ENCODE measurements around the gene SPAG7.

The SPAG7 gene

DNA sequence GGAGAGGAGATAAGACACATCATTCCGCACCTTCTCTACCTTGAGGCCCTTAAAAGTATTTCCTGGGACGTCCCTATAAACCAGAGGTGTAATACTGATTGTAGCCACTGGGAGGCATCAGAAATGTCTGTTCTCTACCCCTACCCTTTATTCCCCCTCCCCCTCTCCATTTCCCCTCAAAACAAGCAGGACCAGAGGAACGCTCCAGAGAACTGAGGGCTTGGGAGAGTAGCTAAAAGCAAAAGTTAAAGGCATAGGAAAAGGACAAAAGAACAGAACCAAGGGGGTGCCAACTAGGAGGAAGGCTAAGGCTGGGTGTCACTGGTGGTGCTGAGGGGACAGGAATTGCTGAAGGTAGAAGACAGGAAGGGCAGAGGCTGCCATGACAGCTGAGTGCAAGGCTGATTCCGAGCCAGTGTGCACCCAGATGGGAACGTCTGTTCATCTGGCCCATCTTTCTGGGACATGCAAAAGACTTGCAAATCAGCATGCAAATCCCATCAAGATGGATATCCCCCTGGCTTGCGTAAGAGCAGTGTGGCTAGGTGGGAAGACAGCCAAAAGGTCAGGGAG, 13.1 kb upstream of the SPAG7 start:
- Histone ChIP-seq H3K27me3 (ENCODE audit: insufficient read depth, low read length) (no peaks in the 10 kb centered on the region), H3K36me3 (ENCODE audit: insufficient read depth, low read length) (peaks cover 56% of the 10 kb centered on the region), H3F3A (ENCODE audit: insufficient read depth, low read length) (no peaks in the 10 kb centered on the region), H3K9me3 (ENCODE audit: low read length) (no peaks in the 10 kb centered on the region), H3K4me3 (ENCODE audit: low read depth, low read length, poor library complexity, severe bottlenecking) (no peak overlapping the region), H4K20me1 (ENCODE audit: insufficient read depth, low read length) (no peaks in the 10 kb centered on the region), H3K4me2 (ENCODE audit: low read length) (no peak overlapping the region; the same call in 1 of the 2 replicates), H3K27ac (ENCODE audit: low read depth, low read length, poor library complexity, severe bottlenecking) (peak overlapping the region; percentile 41), H2AFZ (ENCODE audit: low read length) (no peak overlapping the region), H3K4me1 (ENCODE audit: insufficient read depth, low read length, severe bottlenecking) (peaks cover 8% of the 10 kb centered on the region), H3K79me2 (ENCODE audit: insufficient read depth, low read length) (no peaks in the 10 kb centered on the region), H3K9me2 (ENCODE audit: low read depth, low read length) (no peaks in the 10 kb centered on the region), H3K9ac (ENCODE audit: low read length) (no peak overlapping the region)
- TF ChIP-seq, protein P1, sequence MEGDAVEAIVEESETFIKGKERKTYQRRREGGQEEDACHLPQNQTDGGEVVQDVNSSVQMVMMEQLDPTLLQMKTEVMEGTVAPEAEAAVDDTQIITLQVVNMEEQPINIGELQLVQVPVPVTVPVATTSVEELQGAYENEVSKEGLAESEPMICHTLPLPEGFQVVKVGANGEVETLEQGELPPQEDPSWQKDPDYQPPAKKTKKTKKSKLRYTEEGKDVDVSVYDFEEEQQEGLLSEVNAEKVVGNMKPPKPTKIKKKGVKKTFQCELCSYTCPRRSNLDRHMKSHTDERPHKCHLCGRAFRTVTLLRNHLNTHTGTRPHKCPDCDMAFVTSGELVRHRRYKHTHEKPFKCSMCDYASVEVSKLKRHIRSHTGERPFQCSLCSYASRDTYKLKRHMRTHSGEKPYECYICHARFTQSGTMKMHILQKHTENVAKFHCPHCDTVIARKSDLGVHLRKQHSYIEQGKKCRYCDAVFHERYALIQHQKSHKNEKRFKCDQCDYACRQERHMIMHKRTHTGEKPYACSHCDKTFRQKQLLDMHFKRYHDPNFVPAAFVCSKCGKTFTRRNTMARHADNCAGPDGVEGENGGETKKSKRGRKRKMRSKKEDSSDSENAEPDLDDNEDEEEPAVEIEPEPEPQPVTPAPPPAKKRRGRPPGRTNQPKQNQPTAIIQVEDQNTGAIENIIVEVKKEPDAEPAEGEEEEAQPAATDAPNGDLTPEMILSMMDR (IDR thresholded peaks at IDR 0.05; ENCODE audit: low read length) = peak; percentile 84
- TF ChIP-seq EZH2 (IDR thresholded peaks at IDR 0.05; ENCODE audit: borderline replicate concordance, low read length) = no peak

DNA sequence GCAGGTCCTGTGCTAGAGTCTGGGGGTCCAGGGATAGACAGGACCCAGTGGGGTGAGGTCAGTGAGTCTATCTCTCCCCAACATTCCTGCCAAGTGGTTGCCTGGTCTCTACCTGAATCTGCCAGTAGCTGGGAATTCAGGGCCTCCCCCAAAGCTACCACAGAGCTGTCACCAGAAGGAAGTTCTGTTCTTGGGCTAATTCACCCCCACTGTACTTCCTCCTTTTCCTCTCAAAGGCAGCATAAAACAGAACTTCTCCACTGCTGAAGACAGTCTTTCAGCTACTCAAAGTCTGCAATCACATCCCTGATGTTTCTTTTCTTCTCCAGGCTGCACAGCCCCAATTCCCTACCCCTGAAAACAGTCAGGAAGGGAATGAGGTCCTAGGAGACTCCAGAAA, 11.1 kb upstream of the SPAG7 start:
- Histone ChIP-seq H3K9me2 (ENCODE audit: low read depth, low read length) (no peaks in the 10 kb centered on the region), H4K20me1 (ENCODE audit: insufficient read depth, low read length) (no peaks in the 10 kb centered on the region), H3K4me3 (ENCODE audit: low read depth, low read length, poor library complexity, severe bottlenecking) (no peak overlapping the region), H3K36me3 (ENCODE audit: insufficient read depth, low read length) (peaks cover 58% of the 10 kb centered on the region), H2AFZ (ENCODE audit: low read length) (no peak overlapping the region), H3K79me2 (ENCODE audit: insufficient read depth, low read length) (no peaks in the 10 kb centered on the region), H3F3A (ENCODE audit: insufficient read depth, low read length) (no peaks in the 10 kb centered on the region), H3K4me1 (ENCODE audit: insufficient read depth, low read length, severe bottlenecking) (peaks cover 7% of the 10 kb centered on the region), H3K9me3 (ENCODE audit: low read length) (no peaks in the 10 kb centered on the region), H3K27me3 (ENCODE audit: insufficient read depth, low read length) (no peaks in the 10 kb centered on the region), H3K4me2 (ENCODE audit: low read length) (no peak overlapping the region), H3K9ac (ENCODE audit: low read length) (no peak overlapping the region), H3K27ac (ENCODE audit: low read depth, low read length, poor library complexity, severe bottlenecking) (peak overlapping the region; percentile 47)
- TF ChIP-seq EZH2 (IDR thresholded peaks at IDR 0.05; ENCODE audit: borderline replicate concordance, low read length) = no peak
- TF ChIP-seq, protein P1 (IDR thresholded peaks at IDR 0.05; ENCODE audit: low read length) = no peak

DNA sequence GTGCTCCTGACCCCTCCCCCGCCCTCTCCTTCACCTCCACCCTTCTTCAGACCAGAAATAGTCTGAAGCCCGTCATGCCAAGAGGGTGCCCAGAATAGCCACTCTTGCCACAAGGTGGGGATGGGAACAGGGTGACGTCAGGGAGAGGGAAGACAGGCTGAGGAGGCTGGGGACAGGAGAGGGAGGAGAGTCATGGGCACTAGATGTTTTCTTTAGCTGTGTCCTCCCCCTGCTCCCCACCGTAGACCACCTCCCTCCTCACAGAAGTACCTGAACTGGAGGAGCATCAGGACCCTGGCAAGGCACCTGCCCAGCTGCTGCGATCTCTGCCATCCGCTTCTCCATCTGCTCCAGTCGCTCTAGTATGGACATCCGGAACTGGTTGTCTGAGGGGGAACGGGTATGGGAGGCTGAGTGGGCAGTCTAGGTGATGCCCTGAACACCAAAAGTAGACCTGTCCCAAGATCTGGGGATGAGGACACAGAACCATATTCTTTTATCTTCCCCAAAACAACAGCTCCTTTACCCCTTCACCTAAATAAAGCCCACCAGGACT, 6.6 kb upstream of the SPAG7 start:
- no peak for TF ChIP-seq EZH2 (IDR thresholded peaks at IDR 0.05; ENCODE audit: borderline replicate concordance, low read length)
- TF ChIP-seq, protein P1 (IDR thresholded peaks at IDR 0.05; ENCODE audit: low read length) = no peak
- H3K9ac ChIP-seq (ENCODE audit: low read length) = no peak overlapping the region
- peaks cover 70% of the 10 kb centered on the region; the same call in 1 of the 2 replicates for H3K36me3 ChIP-seq (ENCODE audit: insufficient read depth, low read length)
- H3K4me2 ChIP-seq (ENCODE audit: low read length) = no peak overlapping the region
- H4K20me1 ChIP-seq (ENCODE audit: insufficient read depth, low read length) = no peaks in the 10 kb centered on the region
- H3K4me1 ChIP-seq (ENCODE audit: insufficient read depth, low read length, severe bottlenecking) = peaks cover 2% of the 10 kb centered on the region
- no peaks in the 10 kb centered on the region for H3K79me2 ChIP-seq (ENCODE audit: insufficient read depth, low read length)
- no peaks in the 10 kb centered on the region for H3K9me3 ChIP-seq (ENCODE audit: low read length)
- no peak overlapping the region for H2AFZ ChIP-seq (ENCODE audit: low read length)
- no peaks in the 10 kb centered on the region for H3F3A ChIP-seq (ENCODE audit: insufficient read depth, low read length)
- no peak overlapping the region for H3K27ac ChIP-seq (ENCODE audit: low read depth, low read length, poor library complexity, severe bottlenecking)
- no peak overlapping the region for H3K4me3 ChIP-seq (ENCODE audit: low read depth, low read length, poor library complexity, severe bottlenecking)
- H3K9me2 ChIP-seq (ENCODE audit: low read depth, low read length) = no peaks in the 10 kb centered on the region
- H3K27me3 ChIP-seq (ENCODE audit: insufficient read depth, low read length) = no peaks in the 10 kb centered on the region

All from OCI-LY1 (cell line).